Endometrial microvascular endothelial cells (primary cell): ENCODE measurements around the gene CHID1. TPM values are rescaled to one million over a fixed set of nuclear protein-coding genes. Genes with fewer than 3 reads are reported as not detected.

Experiments
- in situ Hi-C: cut with HindIII; loops from 2 replicates; pipeline ENCODE4 v1.10.0; 2017; ENCODE audit warnings: low sequenced_read_pairs, low pct_unique_long_range_greater_than_20kb; ENCODE audit errors: inconsistent ontology term
- total RNA-seq: library from RNA; depleted of rRNA; stranded (reverse); fragments of >200 nt; gene quantifications from one replicate; pipeline ENCODE4 v1.2.3, GENCODE V29; 2015; ENCODE audit errors: inconsistent ontology term

CHID1 gene
- total RNA-seq, 1 donor from 2014 or later, result 156 TPM

- in situ Hi-C loops, result no loop called here
These were observed 15.9 kb downstream of the CHID1 start for GRCh38 chr11:894575-895201.

DNA sequence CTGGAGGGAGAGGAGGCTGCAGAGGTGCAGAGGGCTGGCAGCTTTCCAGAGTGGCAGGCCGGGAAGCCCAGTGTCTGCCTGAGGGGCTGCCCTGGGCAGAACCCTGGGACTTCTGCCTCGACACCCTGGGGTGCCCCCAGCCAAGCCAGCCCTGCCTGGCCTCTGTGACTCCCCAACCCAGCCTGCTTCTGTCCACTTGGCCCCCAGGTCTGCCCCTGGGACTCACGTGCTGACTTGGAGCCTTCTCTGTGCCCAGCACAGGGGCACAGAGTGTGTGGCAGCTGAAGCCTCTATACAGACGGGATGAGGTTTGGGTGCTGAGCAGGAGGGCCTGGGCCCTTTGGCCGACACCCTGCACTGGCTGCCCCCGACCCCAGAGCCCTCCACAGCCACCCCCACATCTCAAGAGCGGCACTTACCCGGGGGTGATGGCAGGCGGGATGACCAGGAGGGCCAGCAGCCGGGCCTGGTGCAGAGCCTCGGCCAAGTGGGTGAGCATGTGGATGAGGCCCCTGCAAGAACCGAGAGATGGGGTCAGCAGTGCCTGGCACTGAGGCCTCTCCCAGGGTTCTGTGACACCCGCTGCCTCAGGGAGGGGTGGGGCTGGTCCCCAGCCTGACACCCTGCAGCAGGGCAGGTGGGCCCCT lies 17.5 kb downstream of the CHID1 start:
- in situ Hi-C loops, result no loop called here

DNA sequence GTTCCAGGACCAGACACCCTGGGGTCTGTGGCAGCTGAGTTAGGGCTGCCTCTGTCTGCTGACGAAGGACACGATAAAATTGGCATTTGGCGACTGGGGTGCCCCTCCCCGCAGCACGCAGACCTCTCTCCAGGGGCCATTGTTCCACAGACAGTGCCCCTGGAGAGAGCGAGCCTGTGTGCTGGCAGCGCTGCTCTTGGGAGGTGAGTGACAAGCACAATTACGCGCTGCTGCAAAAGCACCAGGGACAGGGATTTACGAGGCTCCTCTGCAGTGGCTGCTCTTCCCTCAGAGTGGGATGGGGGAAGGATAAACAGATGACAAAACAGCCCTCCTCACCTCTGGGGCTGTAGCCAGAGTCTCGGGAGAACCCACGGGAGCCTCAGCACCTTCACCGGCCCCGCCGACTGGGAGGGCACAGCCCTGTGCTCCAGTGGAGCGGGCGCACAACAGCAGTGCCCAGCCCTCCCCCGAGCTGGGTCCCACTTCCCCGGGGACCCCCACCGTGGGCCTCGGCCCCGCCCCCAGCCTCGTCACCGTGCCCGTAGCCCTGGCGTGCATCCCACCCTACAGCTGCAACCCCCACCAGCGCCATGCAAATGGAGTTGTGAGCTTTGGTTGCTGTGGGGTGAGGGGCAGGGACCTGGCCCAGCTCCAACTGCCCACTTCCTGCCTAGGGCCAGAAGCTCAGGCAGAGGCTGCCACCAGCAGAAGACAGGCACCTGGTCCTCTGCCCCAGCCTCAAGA lies 19.6 kb downstream of the CHID1 start:
- in situ Hi-C loops, result no loop called here

DNA sequence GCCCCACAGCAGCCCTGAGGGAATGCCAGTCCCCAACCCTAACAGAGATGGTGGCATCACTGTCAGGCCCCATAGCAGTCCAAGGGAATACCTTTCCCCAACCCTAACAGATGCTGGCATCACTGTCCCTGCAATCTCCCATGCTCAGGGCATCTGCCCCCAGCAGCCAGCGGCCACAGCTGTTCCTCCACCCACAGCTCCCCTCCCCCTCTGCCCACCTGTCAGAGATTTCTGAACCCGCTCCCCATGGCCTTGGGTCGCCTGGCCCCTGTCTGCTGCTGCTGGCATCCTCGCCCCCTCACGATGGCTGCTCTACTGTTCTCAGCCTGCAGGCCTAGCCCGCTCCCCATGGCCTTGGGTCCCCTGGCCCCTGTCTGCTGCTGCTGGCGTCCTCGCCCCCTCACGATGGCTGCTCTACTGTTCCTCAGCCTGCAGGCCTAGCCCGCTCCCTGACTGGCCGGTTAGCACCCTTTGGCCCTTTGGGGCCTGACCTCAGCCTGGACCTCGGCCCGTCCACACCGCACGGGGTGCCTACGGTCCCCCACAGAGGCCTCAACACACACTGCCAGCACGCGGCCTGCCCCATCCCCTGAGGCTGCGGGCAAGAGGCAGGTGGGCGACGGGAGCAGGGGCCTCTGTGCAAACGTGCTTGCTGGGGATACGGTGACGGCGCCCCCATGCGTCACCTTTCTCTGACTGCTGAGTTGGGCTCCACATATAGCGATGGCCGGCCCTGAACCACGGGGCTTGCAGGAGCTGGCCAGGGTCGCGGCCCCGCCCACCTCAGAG lies 20.7 kb downstream of the CHID1 start:
- in situ Hi-C loops, result no loop called here

DNA sequence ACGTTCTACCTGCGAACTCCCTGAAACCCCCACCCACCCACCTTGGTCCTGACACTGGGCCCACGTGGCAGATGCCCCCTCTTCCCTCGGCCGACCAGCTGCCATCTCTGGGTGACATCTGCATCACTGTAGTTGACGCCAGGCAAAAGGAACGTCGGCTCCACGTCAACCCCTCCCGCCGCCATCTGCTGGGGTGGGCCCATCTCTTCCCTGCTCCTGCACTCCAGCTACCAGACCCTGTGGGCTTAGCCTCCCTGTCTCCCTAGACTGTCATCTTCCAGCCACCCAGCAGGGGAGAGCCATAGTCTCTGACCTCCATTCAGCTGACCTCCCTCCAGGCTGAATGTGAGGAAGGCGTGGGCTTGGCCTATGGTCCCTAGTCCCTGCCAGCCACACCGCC lies 21.4 kb downstream of the CHID1 start:
- in situ Hi-C loops, result no loop called here

DNA sequence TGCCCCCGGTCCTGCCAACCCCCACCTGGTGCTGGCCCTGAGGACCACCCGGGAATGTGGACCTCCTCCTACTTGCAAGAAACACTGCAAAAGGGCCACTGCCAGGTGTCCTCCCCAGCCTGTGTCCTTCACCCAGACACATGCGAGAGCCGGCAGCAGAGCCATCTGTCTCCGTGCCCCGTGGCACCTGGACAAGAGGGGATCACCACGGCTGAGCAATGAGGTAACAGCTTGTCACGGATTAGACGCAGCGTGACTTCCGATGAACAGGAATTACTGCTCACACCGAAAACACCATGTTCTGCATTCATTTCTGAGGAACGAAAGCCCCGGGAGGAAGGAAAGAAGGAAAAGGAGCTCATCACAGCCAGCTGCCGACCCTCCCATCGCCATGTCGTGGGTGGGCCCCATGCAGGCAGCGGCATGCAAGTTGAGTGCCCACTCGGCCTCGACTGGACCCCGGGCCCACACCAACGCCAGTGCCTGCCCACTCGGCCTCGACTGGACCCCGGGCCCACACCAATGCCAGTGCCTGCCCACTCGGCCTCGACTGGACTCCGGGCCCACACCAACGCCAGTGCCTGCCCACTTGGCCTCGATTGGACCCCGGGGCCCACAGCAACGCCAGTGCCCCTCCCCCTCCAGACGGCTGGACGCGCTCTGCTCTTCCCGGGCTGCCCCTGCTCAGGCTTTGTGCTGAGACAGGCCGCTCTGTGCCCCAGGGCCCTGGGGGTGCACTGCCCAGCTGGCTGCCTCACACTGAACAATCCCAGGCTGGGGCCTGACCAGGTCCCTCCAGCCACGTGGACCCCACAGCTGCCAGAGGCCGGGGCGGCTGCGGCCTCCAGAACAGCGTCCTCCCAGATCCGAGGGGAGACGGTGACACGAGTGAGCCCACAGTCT lies 22.0 kb downstream of the CHID1 start:
- in situ Hi-C loops, result no loop called here

- in situ Hi-C loops, result no loop called here
These were observed 23.0 kb downstream of the CHID1 start for GRCh38 chr11:887589-887988.

GRCh38 chr11:886568-886967 lies 24.0 kb downstream of the CHID1 start:
- in situ Hi-C loops, result no loop called here

DNA sequence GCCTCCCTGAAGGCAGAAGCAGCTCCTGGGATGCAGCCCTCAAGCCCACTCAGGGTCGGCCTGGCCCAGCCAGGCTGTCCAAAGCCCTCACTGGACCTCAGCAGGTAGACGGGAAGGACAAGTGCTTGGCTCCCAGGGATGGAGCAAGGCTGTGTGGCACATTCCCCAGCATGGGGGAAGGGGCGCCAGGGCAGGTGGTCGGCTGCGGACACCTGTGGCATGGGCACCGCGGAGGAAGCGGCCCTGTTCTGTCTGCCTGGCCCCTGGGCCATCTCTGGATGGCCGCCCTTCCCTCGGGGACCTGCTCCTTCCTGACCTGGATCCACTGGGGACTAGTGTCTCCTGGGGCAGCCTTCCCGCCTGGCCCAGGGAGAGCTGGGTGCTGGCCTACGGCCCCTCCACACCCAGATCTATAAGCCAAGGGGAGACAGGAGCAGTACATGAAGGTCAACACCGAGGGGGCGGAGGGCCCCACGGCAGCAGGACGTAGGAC lies 26.0 kb downstream of the CHID1 start:
- in situ Hi-C loops, result no loop called here

GRCh38 chr11:883527-883926 lies 27.1 kb downstream of the CHID1 start:
- in situ Hi-C loops, result no loop called here

DNA sequence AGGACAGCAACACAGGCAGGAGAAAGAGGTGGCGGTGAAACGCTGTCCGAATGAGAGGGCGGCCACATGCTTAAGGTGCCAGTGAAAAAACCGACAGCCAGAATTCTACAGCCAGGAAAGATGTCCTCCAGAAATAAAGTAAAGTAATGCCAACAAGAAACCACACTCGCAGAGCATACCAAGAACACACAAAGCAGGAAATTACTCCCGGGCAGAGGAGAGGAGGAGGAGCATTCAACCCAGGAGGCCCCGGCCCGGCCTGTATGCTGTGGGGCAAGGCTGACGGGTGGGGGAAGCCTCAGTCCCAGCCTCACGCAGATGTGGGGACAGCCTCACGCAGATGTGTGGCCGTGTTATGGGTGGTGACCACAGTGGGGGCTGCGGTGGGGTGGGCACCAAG lies 28.0 kb downstream of the CHID1 start:
- in situ Hi-C loops, result no loop called here

GRCh38 chr11:880447-880846 lies 30.2 kb downstream of the CHID1 start:
- in situ Hi-C loops, result no loop called here

GRCh38 chr11:877565-877964 lies 33.0 kb downstream of the CHID1 start:
- in situ Hi-C loops, result no loop called here

DNA sequence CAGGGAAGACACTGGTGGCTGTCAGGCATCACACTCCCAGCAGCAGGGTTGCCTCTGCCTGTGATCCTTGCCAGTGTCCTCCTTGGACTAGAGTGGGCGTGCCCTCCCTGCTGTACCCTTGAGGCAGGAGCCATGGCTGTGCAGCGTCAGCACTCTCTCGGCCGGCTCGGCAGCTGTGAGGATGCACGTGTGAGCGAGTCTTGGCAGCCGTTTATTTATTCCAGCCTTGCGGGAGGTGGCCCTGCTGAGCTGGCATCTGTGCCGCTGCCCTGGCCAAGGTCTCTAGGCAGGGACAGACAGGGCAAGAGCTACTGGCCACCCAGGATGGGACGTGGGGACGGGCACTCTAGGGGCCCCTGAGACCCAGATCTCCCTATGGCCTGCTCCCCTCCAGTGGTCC lies 34.1 kb downstream of the CHID1 start:
- in situ Hi-C loops, result no loop called here

- in situ Hi-C loops, result no loop called here
These were observed 34.8 kb downstream of the CHID1 start for GRCh38 chr11:875769-876301.

DNA sequence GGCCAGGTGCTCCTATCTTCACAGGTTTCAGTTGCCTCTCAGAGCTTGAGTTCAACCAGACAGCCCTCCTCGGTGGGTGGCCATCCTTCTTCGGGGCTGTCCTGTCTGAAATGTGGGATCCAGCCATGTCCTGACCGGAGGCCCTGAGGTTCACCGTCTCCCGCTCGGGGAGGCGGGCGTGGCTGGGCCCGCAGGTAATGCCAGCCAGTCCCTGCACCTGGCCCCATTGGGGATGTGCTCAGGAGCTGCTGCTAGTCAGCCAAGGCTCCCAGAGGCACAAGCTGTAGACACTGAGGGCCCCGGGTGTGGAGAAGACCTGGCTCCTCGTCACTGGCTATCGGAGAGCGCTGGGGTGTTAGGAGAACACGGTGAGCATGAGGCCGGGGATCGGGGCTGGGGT lies 35.4 kb downstream of the CHID1 start:
- in situ Hi-C loops, result no loop called here

DNA sequence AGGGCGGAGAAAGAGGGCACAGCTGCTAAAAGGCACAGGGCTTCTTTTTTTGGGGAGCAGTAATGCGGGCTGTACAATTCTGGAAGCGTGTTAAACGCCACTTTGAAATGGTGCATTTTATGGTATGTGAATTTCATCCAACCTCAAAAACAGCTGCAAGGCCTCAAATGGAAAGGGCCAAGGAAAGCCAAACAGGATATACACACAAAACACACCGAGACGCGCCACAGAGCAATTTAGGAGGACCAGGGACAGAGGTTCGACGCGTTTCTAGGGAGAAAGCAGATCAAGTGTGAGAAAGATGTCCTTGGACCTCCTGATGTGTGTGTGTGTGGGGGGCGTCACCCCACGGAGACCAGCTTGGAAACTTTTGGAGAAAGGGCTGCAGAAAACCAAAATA lies 36.9 kb downstream of the CHID1 start:
- in situ Hi-C loops, result no loop called here

DNA sequence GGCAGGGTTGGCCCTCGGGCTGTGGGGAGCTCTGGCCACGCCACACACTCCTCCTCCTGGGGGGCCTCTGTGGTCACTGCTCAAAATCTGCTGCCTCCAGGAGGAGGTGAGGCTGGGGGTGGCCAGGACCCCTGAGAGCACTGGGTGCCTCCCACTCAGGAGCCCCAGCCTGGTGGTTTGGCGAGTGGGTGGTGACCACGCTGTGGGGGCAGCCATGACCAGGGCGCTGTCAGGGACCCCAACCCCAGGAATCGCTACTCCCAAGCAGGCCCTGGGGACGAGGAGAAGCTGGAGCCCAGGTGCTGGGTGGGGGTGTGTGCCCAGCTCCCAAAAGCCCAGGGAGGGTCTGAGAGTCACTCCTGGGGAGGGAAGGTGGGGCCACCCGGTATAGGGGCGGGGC lies 37.8 kb downstream of the CHID1 start:
- in situ Hi-C loops, result no loop called here
